Measurements from ENCODE around the gene CD37.

Gene CD37

GRCh38 chr19:49335784-49336481 is 727 bp downstream of the CD37 start:
- Histone ChIP-seq H3K4me3 (ENCODE audit: low read length) (no peak overlapping the region), H3K36me3 (ENCODE audit: insufficient read depth, low read length) (peaks cover 42% of the 10 kb centered on the region), H2AFZ (ENCODE audit: low read depth, low read length) (no peak overlapping the region), H3K27me3 (ENCODE audit: insufficient read depth, low read length) (no peaks in the 10 kb centered on the region), H3K4me1 (ENCODE audit: insufficient read depth, low read length) (no peaks in the 10 kb centered on the region), H3K9me3 (ENCODE audit: low read length) (no peaks in the 10 kb centered on the region)

- H3K9me3 ChIP-seq (ENCODE audit: low read length), result no peaks in the 10 kb centered on the region
- H3K27me3 ChIP-seq (ENCODE audit: insufficient read depth, low read length), result no peaks in the 10 kb centered on the region
- peaks cover 47% of the 10 kb centered on the region for H3K36me3 ChIP-seq (ENCODE audit: insufficient read depth, low read length)
- H2AFZ ChIP-seq (ENCODE audit: low read depth, low read length), result no peak overlapping the region
- no peaks in the 10 kb centered on the region for H3K4me1 ChIP-seq (ENCODE audit: insufficient read depth, low read length)
- H3K4me3 ChIP-seq (ENCODE audit: low read length), result no peak overlapping the region
These were observed 1.5 kb downstream of the CD37 start for GRCh38 chr19:49336482-49337266.

- no peaks in the 10 kb centered on the region for H3K4me1 ChIP-seq (ENCODE audit: insufficient read depth, low read length)
- H3K36me3 ChIP-seq (ENCODE audit: insufficient read depth, low read length), result peaks cover 49% of the 10 kb centered on the region
- no peaks in the 10 kb centered on the region for H3K27me3 ChIP-seq (ENCODE audit: insufficient read depth, low read length)
- H3K4me3 ChIP-seq (ENCODE audit: low read length), result no peak overlapping the region
- H3K9me3 ChIP-seq (ENCODE audit: low read length), result no peaks in the 10 kb centered on the region
- no peak overlapping the region for H2AFZ ChIP-seq (ENCODE audit: low read depth, low read length)
These were observed 2.2 kb downstream of the CD37 start for GRCh38 chr19:49337267-49338022.

- H3K4me3 ChIP-seq (ENCODE audit: low read length), result no peak overlapping the region
These were observed 2.9 kb downstream of the CD37 start for GRCh38 chr19:49338023-49338677.

GRCh38 chr19:49338691-49339300 is 3.6 kb downstream of the CD37 start:
- Histone ChIP-seq H3K4me3 (ENCODE audit: low read length) (no peak overlapping the region), H3K36me3 (ENCODE audit: insufficient read depth, low read length) (peaks cover 63% of the 10 kb centered on the region), H3K9me3 (ENCODE audit: low read length) (no peaks in the 10 kb centered on the region)

More at GRCh38 chr19:49338023-49338677, 2.9 kb downstream of the CD37 start:
- H3K36me3 ChIP-seq (ENCODE audit: insufficient read depth, low read length), result peaks cover 56% of the 10 kb centered on the region
- H3K9me3 ChIP-seq (ENCODE audit: low read length), result no peaks in the 10 kb centered on the region
- H3K27me3 ChIP-seq (ENCODE audit: insufficient read depth, low read length), result no peaks in the 10 kb centered on the region
- H2AFZ ChIP-seq (ENCODE audit: low read depth, low read length), result no peak overlapping the region
- no peaks in the 10 kb centered on the region for H3K4me1 ChIP-seq (ENCODE audit: insufficient read depth, low read length)

GRCh38 chr19:49339301-49340068 is 4.3 kb downstream of the CD37 start:
- Histone ChIP-seq H3K27me3 (ENCODE audit: insufficient read depth, low read length) (no peaks in the 10 kb centered on the region), H3K36me3 (ENCODE audit: insufficient read depth, low read length) (peaks cover 67% of the 10 kb centered on the region), H3K4me1 (ENCODE audit: insufficient read depth, low read length) (no peaks in the 10 kb centered on the region), H2AFZ (ENCODE audit: low read depth, low read length) (no peak overlapping the region), H3K9me3 (ENCODE audit: low read length) (no peaks in the 10 kb centered on the region), H3K4me3 (ENCODE audit: low read length) (no peak overlapping the region)

More at GRCh38 chr19:49338691-49339300, 3.6 kb downstream of the CD37 start:
- Histone ChIP-seq H3K4me1 (ENCODE audit: insufficient read depth, low read length) (no peaks in the 10 kb centered on the region), H3K27me3 (ENCODE audit: insufficient read depth, low read length) (no peaks in the 10 kb centered on the region), H2AFZ (ENCODE audit: low read depth, low read length) (no peak overlapping the region)

- H3K4me1 ChIP-seq (ENCODE audit: insufficient read depth, low read length), result peaks cover 6% of the 10 kb centered on the region
- peaks cover 74% of the 10 kb centered on the region for H3K36me3 ChIP-seq (ENCODE audit: insufficient read depth, low read length)
- no peak overlapping the region for H3K4me3 ChIP-seq (ENCODE audit: low read length)
- H3K9me3 ChIP-seq (ENCODE audit: low read length), result no peaks in the 10 kb centered on the region
- H2AFZ ChIP-seq (ENCODE audit: low read depth, low read length), result no peak overlapping the region
- no peaks in the 10 kb centered on the region for H3K27me3 ChIP-seq (ENCODE audit: insufficient read depth, low read length)
These were observed 5.1 kb downstream of the CD37 start for GRCh38 chr19:49340069-49340864.

- Histone ChIP-seq H3K36me3 (ENCODE audit: insufficient read depth, low read length) (peaks cover 73% of the 10 kb centered on the region), H3K9me3 (ENCODE audit: low read length) (no peaks in the 10 kb centered on the region), H3K27me3 (ENCODE audit: insufficient read depth, low read length) (no peaks in the 10 kb centered on the region), H3K4me1 (ENCODE audit: insufficient read depth, low read length) (peaks cover 6% of the 10 kb centered on the region), H3K4me3 (ENCODE audit: low read length) (no peak overlapping the region), H2AFZ (ENCODE audit: low read depth, low read length) (no peak overlapping the region)
These were observed 5.9 kb downstream of the CD37 start for GRCh38 chr19:49340865-49341718.

GRCh38 chr19:49342291-49342721 is 7.1 kb downstream of the CD37 start:
- Histone ChIP-seq H3K9me3 (ENCODE audit: low read length) (no peaks in the 10 kb centered on the region), H3K4me3 (ENCODE audit: low read length) (no peak overlapping the region), H3K27me3 (ENCODE audit: insufficient read depth, low read length) (no peaks in the 10 kb centered on the region), H3K4me1 (ENCODE audit: insufficient read depth, low read length) (peaks cover 6% of the 10 kb centered on the region), H2AFZ (ENCODE audit: low read depth, low read length) (no peak overlapping the region), H3K36me3 (ENCODE audit: insufficient read depth, low read length) (peaks cover 77% of the 10 kb centered on the region)

- H3K27me3 ChIP-seq (ENCODE audit: insufficient read depth, low read length), result no peaks in the 10 kb centered on the region
- peaks cover 6% of the 10 kb centered on the region for H3K4me1 ChIP-seq (ENCODE audit: insufficient read depth, low read length)
- no peaks in the 10 kb centered on the region for H3K9me3 ChIP-seq (ENCODE audit: low read length)
- no peak overlapping the region for H3K4me3 ChIP-seq (ENCODE audit: low read length)
- peaks cover 79% of the 10 kb centered on the region for H3K36me3 ChIP-seq (ENCODE audit: insufficient read depth, low read length)
- H2AFZ ChIP-seq (ENCODE audit: low read depth, low read length), result no peak overlapping the region
These were observed 7.9 kb downstream of the CD37 start for GRCh38 chr19:49343123-49343522.

Measured in neuron (in vitro differentiated cells).